Measurements from ENCODE around the gene AJM1.

Gene AJM1

DNA sequence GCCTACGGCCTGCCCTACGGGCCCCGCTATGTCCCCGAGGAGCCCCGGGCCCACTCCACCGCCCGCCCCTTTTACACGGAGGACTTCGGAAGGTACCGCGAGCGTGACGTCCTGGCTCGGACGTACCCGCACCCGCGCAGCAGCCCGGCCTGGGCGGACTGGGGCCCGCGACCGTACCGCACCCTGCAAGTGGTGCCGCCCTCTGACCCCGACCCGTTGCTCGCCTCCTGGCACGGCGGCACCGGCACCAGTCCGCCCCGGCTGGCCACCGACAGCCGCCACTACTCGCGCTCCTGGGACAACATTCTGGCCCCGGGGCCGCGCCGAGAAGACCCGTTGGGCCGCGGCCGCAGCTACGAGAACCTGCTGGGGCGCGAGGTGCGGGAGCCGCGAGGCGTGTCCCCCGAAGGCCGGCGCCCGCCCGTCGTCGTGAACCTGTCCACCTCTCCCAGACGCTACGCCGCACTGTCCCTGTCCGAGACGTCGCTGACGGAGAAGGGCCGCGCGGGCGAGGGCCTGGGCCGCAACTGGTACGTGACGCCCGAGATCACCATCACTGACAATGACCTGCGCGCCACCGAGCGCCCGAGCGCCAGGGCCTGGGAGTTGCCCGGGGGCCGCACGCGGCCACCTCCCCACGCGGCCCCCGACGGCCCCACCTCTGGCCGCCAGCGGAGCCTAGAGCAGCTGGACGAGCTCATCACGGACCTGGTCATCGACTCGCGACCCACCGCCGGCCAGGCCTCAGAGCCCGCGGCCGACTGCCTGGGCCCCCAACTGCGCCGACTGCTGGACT, 3.4 kb downstream of the AJM1 start:
- no peak for DNase-seq (ENCODE audit: low read depth in 2 of 2)

DNA sequence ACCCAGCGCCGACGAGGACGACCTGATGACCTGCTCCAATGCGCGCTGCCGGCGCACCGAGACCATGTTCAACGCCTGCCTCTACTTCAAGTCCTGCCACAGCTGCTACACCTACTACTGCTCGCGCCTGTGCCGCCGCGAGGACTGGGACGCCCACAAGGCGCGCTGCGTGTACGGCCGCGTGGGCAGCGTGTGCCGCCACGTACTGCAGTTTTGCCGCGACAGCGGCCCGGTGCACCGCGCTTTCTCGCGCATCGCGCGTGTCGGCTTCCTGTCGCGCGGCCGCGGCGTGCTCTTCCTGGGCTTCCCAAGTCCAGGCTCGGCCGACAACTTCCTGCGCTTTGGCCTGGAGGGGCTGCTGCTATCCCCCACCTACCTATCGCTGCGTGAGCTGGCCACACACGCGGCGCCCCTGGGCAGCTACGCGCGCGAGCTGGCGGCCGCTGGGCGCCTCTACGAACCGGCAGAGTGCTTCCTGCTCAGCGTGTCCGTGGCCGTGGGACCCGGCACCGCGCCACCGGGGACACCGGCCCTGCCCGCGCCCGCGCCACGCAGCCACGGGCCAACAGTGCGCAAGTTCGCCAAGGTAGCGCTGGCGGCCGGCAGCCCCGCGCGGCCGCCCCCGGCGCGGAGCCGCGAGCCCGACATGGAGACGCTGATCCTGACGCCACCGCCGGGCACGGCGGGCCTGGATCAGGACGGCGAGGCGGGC, 4.3 kb downstream of the AJM1 start:
- no peak for DNase-seq (ENCODE audit: low read depth in 2 of 2)

DNA sequence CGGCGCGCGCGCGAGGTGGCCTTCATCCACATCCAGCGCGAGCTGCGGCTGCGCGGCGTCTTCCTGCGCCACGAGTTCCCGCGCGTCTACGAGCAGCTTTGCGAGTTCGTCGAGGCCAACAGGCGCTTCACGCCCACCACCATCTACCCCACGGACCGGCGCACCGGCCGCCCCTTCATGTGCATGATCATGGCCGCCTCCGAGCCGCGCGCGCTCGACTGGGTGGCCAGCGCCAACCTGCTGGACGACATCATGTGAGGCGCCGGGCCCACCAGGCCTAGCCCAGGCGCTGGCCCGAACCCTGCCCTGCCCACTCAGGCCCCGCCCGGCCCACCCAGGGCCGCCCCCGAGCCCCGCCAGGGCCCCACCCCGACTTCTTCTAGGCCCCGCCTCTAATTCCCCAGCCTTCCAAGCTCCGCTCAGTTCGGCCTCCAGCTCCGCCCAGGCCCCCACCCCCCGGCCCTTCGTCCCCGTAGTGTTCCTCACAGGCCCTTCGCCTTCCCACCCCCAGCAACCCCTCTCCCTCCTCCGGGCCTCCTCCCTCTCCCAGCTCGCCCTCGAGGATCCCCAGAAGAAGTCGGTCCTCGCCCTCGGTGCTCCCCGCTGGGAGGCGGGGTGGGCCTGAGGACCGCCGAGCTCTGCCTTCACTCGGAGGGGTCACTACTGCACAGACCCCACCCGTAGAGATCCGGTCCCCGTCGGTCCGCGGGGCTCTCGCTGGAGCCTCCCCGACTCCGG, 5.0 kb downstream of the AJM1 start:
- DNase-seq (ENCODE audit: low read depth in 2 of 2): no peak

DNA sequence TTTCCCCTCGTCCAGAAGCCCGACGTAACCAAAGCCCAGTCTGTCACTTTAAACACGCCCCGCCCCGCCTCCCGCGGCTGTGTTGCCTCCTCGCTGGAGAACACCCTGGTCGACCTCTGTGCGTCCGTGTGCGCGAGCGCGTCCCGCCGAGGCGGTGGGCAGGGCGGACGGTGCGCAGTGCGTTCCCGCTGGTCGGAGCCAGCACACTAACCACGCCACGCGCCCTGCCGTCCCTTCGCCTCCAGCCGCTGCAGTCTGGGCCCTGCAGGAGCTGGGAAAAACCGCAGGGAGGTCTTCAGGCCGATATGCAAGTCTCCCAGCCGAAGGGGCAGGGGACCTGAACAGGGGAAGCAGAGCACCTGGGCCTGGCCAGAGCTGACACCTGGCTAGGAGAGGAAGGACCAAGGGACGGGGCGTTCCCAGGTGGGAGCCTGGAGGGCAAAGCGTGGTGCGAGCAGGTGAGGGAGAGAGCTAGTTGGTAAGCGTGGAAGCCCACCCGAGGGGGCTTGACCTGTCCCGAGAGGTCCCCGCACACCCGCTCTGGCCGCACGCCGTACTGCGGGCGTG, 5.6 kb downstream of the AJM1 start:
- peak; percentile 80 to 83 for DNase-seq (ENCODE audit: low read depth in 2 of 2)

DNA sequence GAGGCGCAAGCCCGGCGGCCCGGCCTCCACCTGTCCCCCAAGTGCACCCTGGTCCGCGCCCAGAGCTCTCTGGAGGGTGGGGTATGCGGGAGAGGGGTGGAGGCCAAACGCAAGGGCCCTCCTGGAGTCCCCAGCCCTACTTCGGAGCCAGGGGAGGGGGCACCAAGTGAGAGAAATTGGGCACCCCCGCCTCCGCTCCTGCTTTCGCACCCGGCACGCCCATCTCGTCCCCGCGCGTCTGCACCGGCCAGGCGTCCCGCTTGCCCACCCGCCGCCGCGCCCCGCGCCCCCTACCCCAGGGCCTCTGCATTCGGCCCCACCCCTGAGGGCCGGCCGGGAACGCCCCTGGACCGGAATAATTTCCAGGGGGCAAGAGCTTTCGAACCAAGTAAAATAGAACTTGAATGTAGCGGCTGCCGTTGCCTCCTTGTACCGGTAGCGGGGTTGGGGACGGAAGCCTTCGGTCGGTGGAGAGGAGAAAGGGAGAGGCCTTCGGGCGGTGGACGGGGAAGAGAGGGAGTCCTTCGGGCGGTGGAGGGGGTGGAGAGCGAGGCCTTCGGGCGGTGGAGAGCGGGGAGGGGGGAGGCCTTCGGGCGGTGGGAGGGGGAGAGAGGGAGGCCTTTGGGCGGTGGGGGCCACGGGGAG, 6.2 kb downstream of the AJM1 start:
- DNase-seq (ENCODE audit: low read depth in 2 of 2): no peak

DNA sequence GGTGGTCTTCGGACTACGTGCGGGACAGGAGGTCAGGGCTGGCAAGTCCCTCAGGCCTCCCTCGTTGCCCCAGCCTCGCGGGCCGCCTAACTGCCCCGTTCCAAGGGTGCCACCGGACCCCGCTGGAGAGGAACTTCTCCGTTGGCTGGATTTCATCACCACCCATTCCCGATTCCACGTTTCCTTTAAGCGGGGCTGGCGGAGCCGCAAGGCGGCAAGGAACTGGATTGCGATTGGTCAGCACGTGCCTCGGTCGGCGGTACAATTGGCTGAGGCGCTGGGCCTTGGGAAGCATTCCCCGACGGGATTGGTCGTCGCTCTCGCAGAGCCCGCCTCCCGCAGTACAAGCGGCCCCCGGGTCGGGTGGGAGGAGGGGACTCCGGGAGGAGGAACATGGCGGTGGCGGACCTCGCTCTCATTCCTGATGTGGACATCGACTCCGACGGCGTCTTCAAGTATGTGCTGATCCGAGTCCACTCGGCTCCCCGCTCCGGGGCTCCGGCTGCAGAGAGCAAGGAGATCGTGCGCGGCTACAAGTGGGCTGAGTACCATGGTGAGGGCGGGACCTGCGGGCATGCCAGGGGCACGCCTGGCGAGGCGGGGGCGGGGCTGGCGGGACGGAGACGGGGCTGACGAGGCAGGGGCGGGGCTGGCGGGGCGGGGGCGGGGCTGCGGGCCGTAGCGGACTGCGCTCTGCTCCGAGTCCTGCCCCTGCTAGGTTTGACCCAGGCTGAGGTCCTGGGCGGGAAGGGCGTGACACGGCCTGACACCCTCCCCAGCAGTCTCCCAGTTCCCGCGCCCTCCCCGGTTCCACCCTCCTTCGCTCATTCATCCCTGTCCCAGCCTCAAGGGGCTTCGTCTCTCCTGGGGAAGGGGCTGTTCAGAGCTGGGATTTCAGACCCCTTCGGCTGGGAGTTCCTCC, 7.0 kb downstream of the AJM1 start, which contains the start of gene PHPT1:
Gene PHPT1, plus strand, starts transcription at position 372 of the 922 bp plus-strand sequence. Its CDS starts 22 bp downstream, at position 394.
- peak; percentile 93 to 97 for DNase-seq (ENCODE audit: low read depth in 2 of 2)

DNA sequence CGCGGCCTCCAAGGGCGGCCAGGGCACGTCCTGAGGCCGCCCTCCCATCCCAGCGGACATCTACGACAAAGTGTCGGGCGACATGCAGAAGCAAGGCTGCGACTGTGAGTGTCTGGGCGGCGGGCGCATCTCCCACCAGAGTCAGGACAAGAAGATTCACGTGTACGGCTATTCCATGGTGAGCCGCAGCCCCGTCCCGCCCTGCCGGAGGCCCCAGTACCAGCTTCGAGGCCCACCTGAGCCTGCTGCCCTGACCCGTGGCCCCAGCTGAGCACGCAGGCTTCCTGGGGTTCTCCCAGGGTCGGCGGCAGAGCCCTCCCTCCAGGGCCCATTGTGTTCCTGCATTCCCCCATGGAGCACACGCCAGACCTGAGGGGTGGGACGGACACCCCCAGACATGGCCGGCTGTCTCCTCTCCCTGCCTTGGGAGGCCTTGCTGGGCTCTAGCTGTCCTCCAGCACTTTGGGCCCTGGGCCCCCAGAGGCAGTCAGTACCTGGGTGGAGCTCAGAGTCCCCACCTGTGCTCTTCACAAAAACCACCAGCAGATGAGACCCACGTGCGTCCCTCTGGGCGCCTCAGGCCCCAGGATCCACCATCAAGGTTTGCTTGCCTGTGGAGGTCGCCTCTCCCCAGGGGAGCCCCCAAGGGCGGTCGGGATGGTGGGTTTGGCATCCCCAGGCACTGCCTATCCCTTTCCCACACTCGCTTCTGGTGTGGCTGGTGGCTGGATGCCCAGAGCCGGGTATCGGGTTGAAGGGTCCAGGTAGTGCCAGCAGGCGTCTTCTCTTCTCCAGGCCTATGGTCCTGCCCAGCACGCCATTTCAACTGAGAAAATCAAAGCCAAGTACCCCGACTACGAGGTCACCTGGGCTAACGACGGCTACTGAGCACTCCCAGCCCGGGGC, 7.9 kb downstream of the AJM1 start:
- DNase-seq (ENCODE audit: low read depth in 2 of 2): no peak

DNA sequence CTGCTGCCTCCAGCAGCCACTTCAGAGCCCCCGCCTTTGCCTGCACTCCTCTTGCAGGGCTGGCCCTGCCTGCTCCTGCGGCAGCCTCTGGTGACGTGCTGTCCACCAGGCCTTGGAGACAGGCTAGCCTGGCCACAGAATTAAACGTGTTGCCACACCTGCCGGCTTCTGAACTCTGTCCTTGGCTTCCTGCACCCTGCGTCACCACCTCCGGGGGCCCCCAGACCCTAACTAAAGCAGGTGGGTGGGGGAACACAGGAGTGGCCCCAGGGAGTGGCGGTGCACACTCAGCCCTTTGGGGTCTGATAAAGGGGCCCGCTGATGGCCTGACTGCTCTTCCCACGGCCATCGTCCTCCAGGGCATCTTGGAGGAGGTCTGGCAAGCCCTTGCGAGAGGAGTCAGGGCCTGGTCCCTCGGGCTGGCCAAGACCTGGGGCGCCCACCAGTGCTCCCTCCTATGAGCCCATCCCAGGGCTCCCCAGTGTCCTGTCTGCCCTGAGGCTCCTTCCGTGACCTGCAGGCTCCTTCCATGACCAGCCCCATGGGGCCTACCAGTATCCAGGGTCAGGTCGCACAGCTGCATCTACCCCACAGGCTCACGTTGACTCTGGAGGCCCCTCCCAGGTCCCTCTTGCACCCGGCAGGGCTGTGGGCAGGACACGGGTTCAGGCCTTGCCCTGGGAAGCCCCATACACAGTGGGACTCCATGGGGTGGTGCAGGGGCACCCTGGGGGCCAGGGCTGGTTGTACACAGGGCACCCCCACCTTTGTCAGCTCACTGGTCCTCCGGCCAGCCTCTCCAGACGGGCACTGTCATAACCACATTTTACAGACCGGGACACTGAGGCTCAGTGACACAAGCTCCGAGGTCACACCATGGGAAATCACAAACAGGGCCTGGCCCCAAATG, 8.8 kb downstream of the AJM1 start:
- DNase-seq (ENCODE audit: low read depth in 2 of 2): no peak

DNA sequence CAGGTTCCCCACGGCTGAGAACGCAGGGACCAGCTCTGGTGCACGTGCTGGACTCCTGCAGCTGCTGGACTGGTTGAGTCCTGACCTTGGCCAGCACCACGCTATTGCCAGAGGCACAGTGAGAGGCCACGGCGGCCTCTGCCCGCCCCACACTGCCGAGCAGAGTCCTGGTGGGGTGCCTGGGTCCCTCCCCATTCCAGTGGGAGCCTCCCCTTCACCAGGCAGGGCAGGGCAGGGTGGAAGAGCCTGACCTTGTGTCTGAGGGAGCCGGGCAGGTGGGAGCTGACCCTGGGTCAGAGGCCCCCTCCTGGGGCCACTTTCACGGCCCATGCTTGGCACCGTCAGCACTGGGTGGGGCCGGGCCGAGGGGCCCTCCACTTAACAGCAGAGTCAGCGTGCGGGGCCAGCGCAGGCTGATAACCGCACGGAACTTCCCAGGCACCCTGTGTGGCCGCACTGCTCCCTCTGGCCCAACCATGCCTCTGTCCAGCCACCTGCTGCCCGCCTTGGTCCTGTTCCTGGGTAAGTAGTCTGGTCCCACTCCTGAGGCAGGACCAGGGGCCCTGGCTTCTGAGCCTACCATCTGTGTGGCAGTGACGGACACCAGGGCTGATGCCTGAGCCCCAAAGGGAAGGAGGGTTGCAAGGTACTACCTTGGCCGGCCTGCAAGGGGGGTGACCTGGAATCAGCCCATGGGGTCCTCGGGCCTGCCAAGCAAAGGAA, 9.8 kb downstream of the AJM1 start, which contains the start of gene MAMDC4:
Gene MAMDC4, plus strand, starts transcription at position 406 of the 723 bp plus-strand sequence. Its CDS starts 71 bp downstream, at position 477.
- no peak for DNase-seq (ENCODE audit: low read depth in 2 of 2)

DNA sequence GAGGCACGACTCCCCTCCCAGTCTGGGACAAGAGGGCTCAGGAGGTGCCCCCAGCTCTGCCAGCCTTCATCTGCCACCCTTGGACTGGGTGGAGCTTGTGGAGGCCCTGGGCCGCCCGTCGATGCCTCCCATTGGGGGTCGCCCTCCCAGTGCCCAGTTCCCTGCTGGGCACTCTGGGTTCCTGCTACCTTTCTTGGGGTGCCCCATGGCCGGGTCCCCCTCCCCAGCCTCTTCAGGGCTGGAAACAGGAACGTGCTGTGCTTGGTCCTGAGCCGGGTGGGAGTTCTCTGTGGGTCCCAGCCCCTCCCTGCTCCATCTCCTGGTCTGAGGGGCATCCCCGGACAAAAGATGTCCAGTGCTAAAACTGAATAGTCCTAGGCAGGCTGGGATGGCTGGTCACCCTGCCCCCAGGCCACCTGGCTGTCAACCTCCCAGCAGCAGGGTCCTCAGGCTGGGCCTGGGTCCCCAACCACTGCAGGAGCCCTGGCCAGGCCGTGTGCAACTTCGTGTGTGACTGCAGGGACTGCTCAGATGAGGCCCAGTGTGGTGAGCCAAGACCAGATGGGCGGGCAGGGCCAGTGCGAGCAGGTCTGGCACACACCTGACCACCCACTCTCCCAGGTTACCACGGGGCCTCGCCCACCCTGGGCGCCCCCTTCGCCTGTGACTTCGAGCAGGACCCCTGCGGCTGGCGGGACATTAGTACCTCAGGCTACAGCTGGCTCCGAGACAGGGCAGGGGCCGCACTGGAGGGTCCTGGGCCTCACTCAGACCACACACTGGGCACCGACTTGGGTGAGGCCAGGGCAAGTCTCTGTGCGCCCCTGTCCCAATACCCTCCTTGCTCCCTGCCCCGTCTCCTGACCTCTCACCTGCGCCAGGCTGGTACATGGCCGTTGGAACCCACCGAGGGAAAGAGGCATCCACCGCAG, 10.7 kb downstream of the AJM1 start:
- no peak for DNase-seq (ENCODE audit: low read depth in 2 of 2)

DNA sequence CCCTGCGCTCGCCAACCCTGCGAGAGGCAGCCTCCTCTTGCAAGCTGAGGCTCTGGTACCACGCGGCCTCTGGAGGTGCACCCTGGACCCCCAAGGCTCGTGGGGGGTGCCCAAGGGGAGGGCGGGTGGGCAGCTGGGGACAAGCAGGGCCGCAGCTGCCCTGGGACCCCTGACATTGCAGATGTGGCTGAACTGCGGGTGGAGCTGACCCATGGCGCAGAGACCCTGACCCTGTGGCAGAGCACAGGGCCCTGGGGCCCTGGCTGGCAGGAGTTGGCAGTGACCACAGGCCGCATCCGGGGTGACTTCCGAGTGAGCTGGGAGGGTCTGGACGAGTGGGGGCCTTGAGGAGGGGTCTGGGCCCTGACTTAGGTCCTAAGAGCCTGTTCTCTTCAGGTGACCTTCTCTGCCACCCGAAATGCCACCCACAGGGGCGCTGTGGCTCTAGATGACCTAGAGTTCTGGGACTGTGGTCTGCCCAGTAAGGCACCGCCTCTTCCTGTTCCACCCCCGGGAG, 11.4 kb downstream of the AJM1 start:
- no peak for DNase-seq (ENCODE audit: low read depth in 2 of 2)

DNA sequence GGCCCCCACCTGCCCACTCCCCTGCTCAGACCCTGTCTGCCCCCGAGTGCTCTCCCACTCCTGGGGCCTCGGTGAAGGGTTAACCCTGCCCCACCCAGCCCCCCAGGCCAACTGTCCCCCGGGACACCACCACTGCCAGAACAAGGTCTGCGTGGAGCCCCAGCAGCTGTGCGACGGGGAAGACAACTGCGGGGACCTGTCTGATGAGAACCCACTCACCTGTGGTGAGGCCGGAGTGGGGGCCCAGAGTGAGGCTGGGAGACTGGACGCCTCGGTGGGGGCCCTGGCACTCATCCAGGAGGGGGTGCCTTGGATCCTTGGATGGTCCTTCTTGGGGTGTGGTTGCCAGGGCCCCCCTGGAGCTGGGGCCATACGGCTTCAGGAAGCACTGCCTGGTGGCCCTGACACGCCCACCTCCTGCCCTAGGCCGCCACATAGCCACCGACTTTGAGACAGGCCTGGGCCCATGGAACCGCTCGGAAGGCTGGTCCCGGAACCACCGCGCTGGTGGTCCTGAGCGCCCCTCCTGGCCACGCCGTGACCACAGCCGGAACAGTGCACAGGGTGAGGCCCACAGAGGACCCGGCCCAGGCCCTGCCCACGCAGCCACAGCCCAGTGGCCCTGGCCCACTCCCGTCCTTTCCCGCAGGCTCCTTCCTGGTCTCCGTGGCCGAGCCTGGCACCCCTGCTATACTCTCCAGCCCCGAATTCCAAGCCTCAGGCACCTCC, 12.0 kb downstream of the AJM1 start:
- DNase-seq (ENCODE audit: low read depth in 2 of 2): no peak

DNA sequence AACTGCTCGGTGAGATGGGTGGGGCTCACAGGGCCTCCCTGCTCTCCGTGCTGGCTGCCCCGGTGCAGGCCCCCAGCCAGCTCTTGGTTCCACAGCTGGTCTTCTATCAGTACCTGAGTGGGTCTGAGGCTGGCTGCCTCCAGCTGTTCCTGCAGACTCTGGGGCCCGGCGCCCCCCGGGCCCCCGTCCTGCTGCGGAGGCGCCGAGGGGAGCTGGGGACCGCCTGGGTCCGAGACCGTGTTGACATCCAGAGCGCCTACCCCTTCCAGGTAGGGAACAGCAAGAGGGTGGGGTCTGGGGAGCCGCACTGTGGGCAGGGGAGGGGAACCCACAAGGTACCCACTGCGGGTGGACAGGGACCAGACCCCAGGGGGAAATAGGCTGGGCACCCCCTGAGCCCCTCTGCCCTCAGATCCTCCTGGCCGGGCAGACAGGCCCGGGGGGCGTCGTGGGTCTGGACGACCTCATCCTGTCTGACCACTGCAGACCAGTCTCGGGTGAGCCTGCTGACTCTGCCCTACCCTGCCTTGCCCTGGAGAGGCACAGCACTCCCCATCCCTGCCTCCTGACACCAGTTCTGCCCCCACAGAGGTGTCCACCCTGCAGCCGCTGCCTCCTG, 12.7 kb downstream of the AJM1 start:
- DNase-seq (ENCODE audit: low read depth in 2 of 2): no peak

DNA sequence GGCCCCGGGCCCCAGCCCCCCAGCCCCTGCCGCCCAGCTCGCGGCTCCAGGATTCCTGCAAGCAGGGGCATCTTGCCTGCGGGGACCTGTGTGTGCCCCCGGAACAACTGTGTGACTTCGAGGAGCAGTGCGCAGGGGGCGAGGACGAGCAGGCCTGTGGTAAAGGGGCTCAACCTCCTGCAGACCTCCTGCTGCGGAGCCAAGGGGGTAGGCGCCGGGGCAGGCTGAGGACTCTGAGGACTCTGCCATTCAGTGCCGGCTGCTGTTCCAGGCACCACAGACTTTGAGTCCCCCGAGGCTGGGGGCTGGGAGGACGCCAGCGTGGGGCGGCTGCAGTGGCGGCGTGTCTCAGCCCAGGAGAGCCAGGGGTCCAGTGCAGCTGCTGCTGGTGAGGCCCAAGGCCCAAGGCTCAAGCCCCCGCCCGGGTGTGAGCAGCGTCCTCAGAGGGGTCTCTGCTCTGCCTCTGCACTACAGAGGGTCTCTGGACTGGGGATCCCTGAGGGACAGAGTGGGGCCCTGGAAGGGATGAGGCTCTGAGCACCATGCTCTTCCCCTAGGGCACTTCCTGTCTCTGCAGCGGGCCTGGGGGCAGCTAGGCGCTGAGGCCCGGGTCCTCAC, 13.3 kb downstream of the AJM1 start:
- no peak for DNase-seq (ENCODE audit: low read depth in 2 of 2)

DNA sequence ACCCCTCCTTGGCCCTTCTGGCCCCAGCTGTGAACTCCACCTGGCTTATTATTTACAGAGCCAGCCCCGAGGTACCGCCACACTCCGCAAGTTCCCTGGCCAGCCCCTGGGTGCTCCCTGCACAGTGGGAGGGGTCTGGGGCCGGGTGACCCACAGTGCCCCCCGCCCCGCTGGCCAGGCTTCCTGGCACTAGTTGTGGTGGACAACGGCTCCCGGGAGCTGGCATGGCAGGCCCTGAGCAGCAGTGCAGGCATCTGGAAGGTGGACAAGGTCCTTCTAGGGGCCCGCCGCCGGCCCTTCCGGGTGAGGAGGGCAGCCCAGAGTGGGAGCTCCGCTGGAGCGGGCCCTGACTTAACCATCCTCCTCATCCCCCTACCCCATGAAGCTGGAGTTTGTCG, 13.8 kb downstream of the AJM1 start:
- DNase-seq (ENCODE audit: low read depth in 2 of 2): no peak
